ENCODE data around the gene TNMD. TPM values are rescaled to one million over a fixed set of nuclear protein-coding genes. Genes with fewer than 3 reads are reported as not detected.

The TNMD gene
- total RNA-seq, 1 experiment from 2014 or later = not detected

GRCh38 chrX:100591256-100592051, 6.7 kb downstream of the TNMD start:
- peaks cover 8% of the 10 kb centered on the region; the same call in 1 of the 2 replicates for H3K27me3 ChIP-seq (ENCODE audit: insufficient read depth, low read length)
- intact Hi-C loops (cut with micrococcal nuclease) = no loop called here
- TF ChIP-seq FOSL1 (IDR thresholded peaks at IDR 0.05; ENCODE audit: low read depth) = no peak
- TF ChIP-seq JUND (IDR thresholded peaks at IDR 0.05) = no peak
- TF ChIP-seq, protein P1, sequence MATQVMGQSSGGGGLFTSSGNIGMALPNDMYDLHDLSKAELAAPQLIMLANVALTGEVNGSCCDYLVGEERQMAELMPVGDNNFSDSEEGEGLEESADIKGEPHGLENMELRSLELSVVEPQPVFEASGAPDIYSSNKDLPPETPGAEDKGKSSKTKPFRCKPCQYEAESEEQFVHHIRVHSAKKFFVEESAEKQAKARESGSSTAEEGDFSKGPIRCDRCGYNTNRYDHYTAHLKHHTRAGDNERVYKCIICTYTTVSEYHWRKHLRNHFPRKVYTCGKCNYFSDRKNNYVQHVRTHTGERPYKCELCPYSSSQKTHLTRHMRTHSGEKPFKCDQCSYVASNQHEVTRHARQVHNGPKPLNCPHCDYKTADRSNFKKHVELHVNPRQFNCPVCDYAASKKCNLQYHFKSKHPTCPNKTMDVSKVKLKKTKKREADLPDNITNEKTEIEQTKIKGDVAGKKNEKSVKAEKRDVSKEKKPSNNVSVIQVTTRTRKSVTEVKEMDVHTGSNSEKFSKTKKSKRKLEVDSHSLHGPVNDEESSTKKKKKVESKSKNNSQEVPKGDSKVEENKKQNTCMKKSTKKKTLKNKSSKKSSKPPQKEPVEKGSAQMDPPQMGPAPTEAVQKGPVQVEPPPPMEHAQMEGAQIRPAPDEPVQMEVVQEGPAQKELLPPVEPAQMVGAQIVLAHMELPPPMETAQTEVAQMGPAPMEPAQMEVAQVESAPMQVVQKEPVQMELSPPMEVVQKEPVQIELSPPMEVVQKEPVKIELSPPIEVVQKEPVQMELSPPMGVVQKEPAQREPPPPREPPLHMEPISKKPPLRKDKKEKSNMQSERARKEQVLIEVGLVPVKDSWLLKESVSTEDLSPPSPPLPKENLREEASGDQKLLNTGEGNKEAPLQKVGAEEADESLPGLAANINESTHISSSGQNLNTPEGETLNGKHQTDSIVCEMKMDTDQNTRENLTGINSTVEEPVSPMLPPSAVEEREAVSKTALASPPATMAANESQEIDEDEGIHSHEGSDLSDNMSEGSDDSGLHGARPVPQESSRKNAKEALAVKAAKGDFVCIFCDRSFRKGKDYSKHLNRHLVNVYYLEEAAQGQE (IDR thresholded peaks at IDR 0.05; ENCODE audit: low read depth) = no peak
- TF ChIP-seq ATF3 (IDR thresholded peaks at IDR 0.05) = no peak
- TF ChIP-seq EZH2 (IDR thresholded peaks at IDR 0.05) = no peak
- TF ChIP-seq TCF7L2 (IDR thresholded peaks at IDR 0.05; ENCODE audit: borderline replicate concordance, extremely low read depth, insufficient read depth, insufficient read length) = no peak
- TF ChIP-seq SIN3A (IDR thresholded peaks at IDR 0.05; ENCODE audit: low read depth) = no peak
- TF ChIP-seq RAD21 (IDR thresholded peaks at IDR 0.05; ENCODE audit: low read depth) = no peak
- TF ChIP-seq, protein P2, sequence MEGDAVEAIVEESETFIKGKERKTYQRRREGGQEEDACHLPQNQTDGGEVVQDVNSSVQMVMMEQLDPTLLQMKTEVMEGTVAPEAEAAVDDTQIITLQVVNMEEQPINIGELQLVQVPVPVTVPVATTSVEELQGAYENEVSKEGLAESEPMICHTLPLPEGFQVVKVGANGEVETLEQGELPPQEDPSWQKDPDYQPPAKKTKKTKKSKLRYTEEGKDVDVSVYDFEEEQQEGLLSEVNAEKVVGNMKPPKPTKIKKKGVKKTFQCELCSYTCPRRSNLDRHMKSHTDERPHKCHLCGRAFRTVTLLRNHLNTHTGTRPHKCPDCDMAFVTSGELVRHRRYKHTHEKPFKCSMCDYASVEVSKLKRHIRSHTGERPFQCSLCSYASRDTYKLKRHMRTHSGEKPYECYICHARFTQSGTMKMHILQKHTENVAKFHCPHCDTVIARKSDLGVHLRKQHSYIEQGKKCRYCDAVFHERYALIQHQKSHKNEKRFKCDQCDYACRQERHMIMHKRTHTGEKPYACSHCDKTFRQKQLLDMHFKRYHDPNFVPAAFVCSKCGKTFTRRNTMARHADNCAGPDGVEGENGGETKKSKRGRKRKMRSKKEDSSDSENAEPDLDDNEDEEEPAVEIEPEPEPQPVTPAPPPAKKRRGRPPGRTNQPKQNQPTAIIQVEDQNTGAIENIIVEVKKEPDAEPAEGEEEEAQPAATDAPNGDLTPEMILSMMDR (IDR thresholded peaks at IDR 0.05 in 2 of 3, conservative IDR thresholded peaks at IDR 0.05 in 1 of 3; ENCODE audit: borderline replicate concordance in 1 of 3, insufficient read depth in 1 of 3, low read depth in 2 of 3, low read length in 2 of 3) = no peak
- no peak for TF ChIP-seq YY1 (IDR thresholded peaks at IDR 0.05; ENCODE audit: extremely low read depth, insufficient replicate concordance, low read depth, low read length)
- TF ChIP-seq ELF1 (IDR thresholded peaks at IDR 0.05; ENCODE audit: borderline replicate concordance, low read depth) = no peak
- TF ChIP-seq ZBTB33 (IDR thresholded peaks at IDR 0.05; ENCODE audit: extremely low read depth, insufficient replicate concordance, low read length) = no peak
- TF ChIP-seq ZNF274 (IDR thresholded peaks at IDR 0.05; ENCODE audit: low read depth, low read length) = no peak
- TF ChIP-seq POLR2AphosphoS5 (IDR thresholded peaks at IDR 0.05; ENCODE audit: low read depth, low read length) = no peak
- no peak for TF ChIP-seq CEBPB (IDR thresholded peaks at IDR 0.05; ENCODE audit: low read depth)
- H3K36me3 ChIP-seq (ENCODE audit: control insufficient read depth in 1 of 2, insufficient read depth in 2 of 2, low read length in 2 of 2) = no peaks in the 10 kb centered on the region
- DNase-seq (ENCODE audit: low read depth, low spot score) = no peak
- RAD21 ChIA-PET (ENCODE audit: low non-redundant PET in 1 of 2, low total read pairs in 2 of 2, uncharacterized antibody in 2 of 2, unreplicated experiment in 2 of 2) = no interaction called here
- POLR2A ChIA-PET = no interaction called here
- BruUV-seq (replicated peaks) = no TSS peak
- H3K9me3 ChIP-seq (ENCODE audit: control insufficient read depth in 1 of 2, insufficient read depth in 1 of 2, low read depth in 1 of 2, low read length in 2 of 2) = no peaks in the 10 kb centered on the region
- H3K9me2 ChIP-seq (ENCODE audit: insufficient read depth) = no peaks in the 10 kb centered on the region
- H4K20me1 ChIP-seq (ENCODE audit: insufficient read depth) = no peaks in the 10 kb centered on the region
- no peak overlapping the region for H2AFZ ChIP-seq (ENCODE audit: low read depth, low read length, poor library complexity, severe bottlenecking)
- no peaks in the 10 kb centered on the region for H3K79me2 ChIP-seq (ENCODE audit: insufficient read depth, low read length)
- H3K4me3 ChIP-seq (replicated peaks in 1 of 2; ENCODE audit: low read depth in 1 of 2, low read length in 2 of 2) = no peak overlapping the region
- H3K9ac ChIP-seq (ENCODE audit: low read length) = no peak overlapping the region
- no peaks in the 10 kb centered on the region for H3K4me1 ChIP-seq (ENCODE audit: control insufficient read depth in 1 of 2, insufficient read depth in 2 of 2, low read length in 2 of 2)
- ATAC-seq = no peak
- no peak overlapping the region for H3K4me2 ChIP-seq (ENCODE audit: low read length)
- CTCF ChIA-PET = no interaction called here
- H3K27ac ChIP-seq (ENCODE audit: low read depth, low read length) = no peak overlapping the region
